Activated CD4-positive, alpha-beta T cell treated with anti-CD3 and anti-CD28 coated beads for 36 hours (primary cell): ENCODE results near the gene IQCN. TPM values are rescaled to one million over a fixed set of nuclear protein-coding genes. Genes with fewer than 3 reads are reported as not detected.

Experiments
- ATAC-seq: fragments of 200-7000 bp; cut with Tn5 transposase; one replicate; pipeline ENCODE4 v1.10.0; 2021; ENCODE audit warnings: mild to moderate bottlenecking, moderate library complexity
- CTCF ChIA-PET: fragments of 350-600 bp; sonication (Branson Sonifier 250); formaldehyde crosslinking; loops from one replicate; lab custom pipeline; 2021; ENCODE audit warnings: antibody characterized with exemption; lab: Charles Lee
- POLR2A ChIA-PET: fragments of 350-600 bp; sonication (Branson Sonifier 250); formaldehyde crosslinking; loops from one replicate; lab custom pipeline; 2021; ENCODE audit warnings: antibody characterized with exemption, inconsistent platforms; lab: Charles Lee
- DNase-seq: peaks from one replicate; pipeline ENCODE4 v3.0.0-alpha.2; 2020
- H3K27ac Mint-ChIP-seq: one replicate; pipeline ENCODE4 v1.8.0; 2021; ENCODE audit warnings: mixed read lengths
- H3K27me3 Mint-ChIP-seq: one replicate; pipeline ENCODE4 v1.8.0; 2021; ENCODE audit warnings: mixed read lengths
- H3K36me3 Mint-ChIP-seq: one replicate; pipeline ENCODE4 v1.8.0; 2021; ENCODE audit warnings: low read depth, mixed read lengths
- H3K4me1 Mint-ChIP-seq: one replicate; pipeline ENCODE4 v1.8.0; 2021; ENCODE audit warnings: mixed read lengths
- H3K4me3 Mint-ChIP-seq: one replicate; pipeline ENCODE4 v1.8.0; 2021; ENCODE audit warnings: mild to moderate bottlenecking, moderate library complexity, mixed read lengths
- H3K9me3 Mint-ChIP-seq: one replicate; pipeline ENCODE4 v1.8.0; 2021; ENCODE audit warnings: low read depth, mixed read lengths
- intact Hi-C, 2 experiments: fragments of 100-400 bp; cut with DNase I in 1 of 2; cut with micrococcal nuclease in 1 of 2; formaldehyde crosslinking; loops; one replicate each; pipeline versions ENCODE4 v1.14.2 to v1.15.1; 2022 to 2024; cut with DNase I, micrococcal nuclease
- total RNA-seq, 2 experiments: library from RNA; stranded (reverse); gene quantifications; one replicate each; pipeline ENCODE4 v1.2.3, GENCODE V29; 2021

IQCN gene
- total RNA-seq, 2 experiments from 2014 or later: 0.40 to 0.43 TPM

DNA sequence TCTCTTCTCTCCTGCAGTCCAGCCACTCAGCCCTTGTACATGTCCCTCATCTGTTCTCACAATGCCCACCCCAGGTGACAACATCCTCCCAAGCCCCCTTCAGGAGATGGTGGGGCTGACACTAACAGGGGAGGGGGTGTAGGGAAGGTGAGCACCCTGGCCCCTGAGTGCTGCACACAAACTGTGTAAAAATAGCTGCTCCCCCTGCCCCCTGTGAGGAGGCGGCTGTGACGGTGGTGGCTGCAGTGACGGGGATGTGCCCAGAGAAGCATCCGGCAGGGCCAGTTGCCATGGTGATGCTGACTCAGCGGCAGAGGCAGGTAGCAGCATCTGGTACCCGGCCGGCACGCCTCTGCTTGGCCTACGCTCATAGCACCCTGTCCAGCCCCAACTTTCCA is 20.2 kb upstream of the IQCN start:
- intact Hi-C loops: loop anchor here (1.0 to 5.0 kb wide), 5 partner anchors 10 to 738 kb away; partner anchors contain the start of genes ARMC6 (in 1 of the 2), SSBP4 (in 1 of the 2) and SUGP2 (in 1 of the 2)
- H3K4me3 Mint-ChIP-seq: peak overlapping the region; percentile 87
- CTCF ChIA-PET: interaction anchor here (0.6 to 1.0 kb wide), 3 partner anchors 31 to 244 kb away, joined by 3 to 5 read pairs (median 3); no protein-coding TSS in a partner anchor

DNA sequence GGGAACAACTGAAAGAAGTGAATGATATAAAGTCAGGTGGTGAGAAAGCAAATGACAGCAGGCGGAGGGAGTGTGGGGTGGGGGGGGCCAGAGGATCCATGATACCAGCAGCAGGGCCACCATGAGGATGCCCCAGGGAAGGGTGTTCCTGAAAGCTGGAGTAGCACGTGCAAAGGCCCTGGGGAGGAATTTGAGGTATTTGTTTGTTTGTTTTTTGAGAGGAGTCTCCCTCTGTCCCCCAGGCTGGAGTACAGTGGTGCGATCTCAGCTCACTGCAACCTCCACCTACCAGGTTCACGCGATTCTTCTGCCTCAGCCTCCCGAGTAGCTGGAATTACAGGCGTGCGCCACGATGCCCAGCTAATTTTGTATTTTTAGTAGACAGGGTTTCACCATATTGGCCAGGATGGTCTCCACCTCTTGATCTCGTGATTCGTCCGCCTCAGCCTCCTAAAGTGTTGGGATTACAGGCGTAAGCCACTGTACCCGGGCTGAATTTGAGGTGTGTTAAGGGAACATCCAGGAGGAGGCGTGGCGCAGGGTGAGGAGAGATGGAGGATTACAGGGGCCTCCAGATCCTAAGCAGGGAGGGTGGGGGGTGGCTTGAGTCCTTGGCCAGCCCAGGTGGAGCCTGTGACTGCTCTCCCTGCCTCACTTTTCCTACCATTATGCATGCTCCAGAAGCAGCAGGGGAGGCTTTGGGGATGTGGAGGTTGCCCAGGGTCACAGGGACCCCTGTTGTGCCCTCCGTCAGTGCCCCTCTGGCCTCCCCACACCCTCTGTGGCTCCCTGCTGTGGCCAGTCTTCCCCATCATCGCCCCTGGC is 19.6 kb upstream of the IQCN start:
- Mint-ChIP-seq H3K27me3 (no peaks in the 10 kb centered on the region), H3K4me3 (peak overlapping the region; percentile 87), H3K9me3 (peaks cover 2% of the 10 kb centered on the region), H3K36me3 (peaks cover 8% of the 10 kb centered on the region), H3K27ac (peak overlapping the region; percentile 99), H3K4me1 (peaks cover 67% of the 10 kb centered on the region)
- ChIA-PET CTCF (interaction anchor here (1.0 to 2.6 kb wide), 3 partner anchors 14 to 35 kb away, joined by 3 to 18 read pairs (median 7); partner anchors contain the start of gene LSM4), POLR2A (interaction anchor here (0.7 to 6.5 kb wide), 7 partner anchors 9 to 29 kb away, joined by 3 to 291 read pairs (median 6); partner anchors contain the start of genes JUND and LSM4)
- ATAC-seq (no peak), DNase-seq (no peak)
- intact Hi-C loops: loop anchor here (1.0 to 5.0 kb wide), 6 partner anchors 10 to 738 kb away; partner anchors contain the start of genes ARMC6 (in 1 of the 2), SSBP4 (in 1 of the 2) and SUGP2 (in 1 of the 2)

More for the DNA sequence above, 20.2 kb upstream of the IQCN start:
- POLR2A ChIA-PET: interaction anchor here (0.5 to 6.5 kb wide), 3 partner anchors 10 to 32 kb away, joined by 3 to 291 read pairs (median 3); partner anchors contain the start of gene JUND
- peak overlapping the region; percentile 99 for H3K27ac Mint-ChIP-seq
- H3K27me3 Mint-ChIP-seq: no peaks in the 10 kb centered on the region
- DNase-seq: peak; percentile 98
- peaks cover 2% of the 10 kb centered on the region for H3K9me3 Mint-ChIP-seq
- peaks cover 69% of the 10 kb centered on the region for H3K4me1 Mint-ChIP-seq
- peak; percentile 30 for ATAC-seq
- peaks cover 8% of the 10 kb centered on the region for H3K36me3 Mint-ChIP-seq

DNA sequence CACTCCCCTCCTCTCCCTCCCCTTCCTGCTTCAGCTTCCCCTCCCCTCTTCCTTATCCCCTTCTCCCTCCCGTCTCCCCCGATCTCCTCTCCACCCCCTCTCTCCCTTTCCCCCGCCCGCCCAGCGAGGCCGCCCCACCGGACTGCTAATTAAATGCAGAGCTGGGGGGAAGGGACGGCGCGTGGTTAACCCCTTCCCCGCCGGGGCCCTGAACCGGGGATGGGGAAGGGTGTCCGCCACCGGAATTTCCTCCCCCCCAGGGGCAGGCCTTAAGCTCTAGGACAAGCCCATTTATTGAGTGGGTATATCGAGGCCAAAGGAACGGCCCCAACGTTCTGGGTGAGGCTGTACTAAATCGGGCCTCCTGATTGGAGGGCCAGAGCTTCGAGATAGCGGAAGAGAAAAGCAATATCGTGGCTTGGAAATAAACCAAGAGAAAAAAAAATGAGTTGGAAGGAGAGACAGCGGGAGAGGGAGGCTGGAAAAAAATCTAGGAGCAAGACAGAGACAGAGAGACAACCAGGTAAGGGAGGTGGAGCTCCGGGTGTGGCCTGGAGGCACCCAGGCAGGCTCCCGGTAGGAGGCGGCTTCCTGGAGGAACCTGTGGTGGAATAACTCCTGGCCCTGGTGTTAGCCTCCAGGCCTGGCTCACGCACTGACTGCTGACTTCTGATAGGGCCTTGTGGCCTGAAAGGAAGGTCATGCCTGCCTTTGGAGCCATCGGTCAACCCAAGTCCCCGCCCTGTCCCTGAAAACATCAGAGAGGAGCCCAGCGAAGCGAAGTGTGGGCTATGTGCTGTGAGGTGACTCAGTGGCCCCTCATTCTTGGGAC is 18.8 kb upstream of the IQCN start:
- intact Hi-C loops: loop anchor here (1.0 to 5.0 kb wide), 6 partner anchors 14 to 739 kb away; partner anchors contain the start of genes ARMC6 (in 1 of the 2), LSM4 (in 1 of the 2), SSBP4 (in 1 of the 2) and SUGP2 (in 1 of the 2)
- DNase-seq: peak; percentile 81
- Mint-ChIP-seq H3K4me3 (peak overlapping the region; percentile 87), H3K27ac (peak overlapping the region; percentile 99), H3K36me3 (peaks cover 8% of the 10 kb centered on the region), H3K4me1 (peaks cover 65% of the 10 kb centered on the region), H3K27me3 (no peaks in the 10 kb centered on the region), H3K9me3 (peaks cover 2% of the 10 kb centered on the region)
- CTCF ChIA-PET: interaction anchor here (0.7 to 2.6 kb wide), 8 partner anchors 10 to 36 kb away, joined by 3 to 18 read pairs (median 8); partner anchors contain the start of genes JUND and LSM4
- peak; percentile 20 for ATAC-seq
- POLR2A ChIA-PET: interaction anchor here (0.7 to 6.5 kb wide), 6 partner anchors 8 to 29 kb away, joined by 3 to 291 read pairs (median 10); partner anchors contain the start of genes JUND and LSM4

DNA sequence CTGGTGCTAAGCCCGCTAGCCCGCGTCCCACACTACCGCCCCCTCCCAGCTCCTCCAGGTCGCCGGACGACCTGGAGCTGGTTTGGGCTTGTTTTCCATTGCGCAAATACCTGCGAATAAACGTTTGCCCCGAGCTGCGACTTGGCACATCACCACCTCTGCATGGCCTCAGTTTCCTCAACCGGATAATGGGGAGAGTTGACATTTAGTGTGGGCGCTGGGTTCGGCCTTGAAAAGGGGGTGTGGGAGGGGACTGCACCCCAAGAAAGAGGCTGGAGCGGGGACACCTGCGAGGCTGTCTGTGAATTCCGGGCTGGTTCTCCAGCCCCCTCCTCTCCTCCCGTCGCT is 18.2 kb upstream of the IQCN start:
- intact Hi-C loops: loop anchor here (1.0 to 5.0 kb wide), 6 partner anchors 14 to 740 kb away; partner anchors contain the start of genes ARMC6 (in 1 of the 2), LSM4 (in 1 of the 2), SSBP4 (in 1 of the 2) and SUGP2 (in 1 of the 2)
- ChIA-PET POLR2A (interaction anchor here (0.7 to 6.5 kb wide), 6 partner anchors 8 to 30 kb away, joined by 3 to 291 read pairs (median 10); partner anchors contain the start of genes JUND and LSM4), CTCF (interaction anchor here (0.5 to 2.6 kb wide), 9 partner anchors 10 to 158 kb away, joined by 3 to 18 read pairs (median 7); partner anchors contain the start of genes JUND and LSM4)
- ATAC-seq: peak; percentile 0
- H3K9me3 Mint-ChIP-seq: peaks cover 2% of the 10 kb centered on the region
- peak; percentile 68 for DNase-seq
- peak overlapping the region; percentile 99 for H3K27ac Mint-ChIP-seq
- peaks cover 8% of the 10 kb centered on the region for H3K36me3 Mint-ChIP-seq
- peaks cover 62% of the 10 kb centered on the region for H3K4me1 Mint-ChIP-seq
- H3K27me3 Mint-ChIP-seq: no peaks in the 10 kb centered on the region
- H3K4me3 Mint-ChIP-seq: peak overlapping the region; percentile 87

DNA sequence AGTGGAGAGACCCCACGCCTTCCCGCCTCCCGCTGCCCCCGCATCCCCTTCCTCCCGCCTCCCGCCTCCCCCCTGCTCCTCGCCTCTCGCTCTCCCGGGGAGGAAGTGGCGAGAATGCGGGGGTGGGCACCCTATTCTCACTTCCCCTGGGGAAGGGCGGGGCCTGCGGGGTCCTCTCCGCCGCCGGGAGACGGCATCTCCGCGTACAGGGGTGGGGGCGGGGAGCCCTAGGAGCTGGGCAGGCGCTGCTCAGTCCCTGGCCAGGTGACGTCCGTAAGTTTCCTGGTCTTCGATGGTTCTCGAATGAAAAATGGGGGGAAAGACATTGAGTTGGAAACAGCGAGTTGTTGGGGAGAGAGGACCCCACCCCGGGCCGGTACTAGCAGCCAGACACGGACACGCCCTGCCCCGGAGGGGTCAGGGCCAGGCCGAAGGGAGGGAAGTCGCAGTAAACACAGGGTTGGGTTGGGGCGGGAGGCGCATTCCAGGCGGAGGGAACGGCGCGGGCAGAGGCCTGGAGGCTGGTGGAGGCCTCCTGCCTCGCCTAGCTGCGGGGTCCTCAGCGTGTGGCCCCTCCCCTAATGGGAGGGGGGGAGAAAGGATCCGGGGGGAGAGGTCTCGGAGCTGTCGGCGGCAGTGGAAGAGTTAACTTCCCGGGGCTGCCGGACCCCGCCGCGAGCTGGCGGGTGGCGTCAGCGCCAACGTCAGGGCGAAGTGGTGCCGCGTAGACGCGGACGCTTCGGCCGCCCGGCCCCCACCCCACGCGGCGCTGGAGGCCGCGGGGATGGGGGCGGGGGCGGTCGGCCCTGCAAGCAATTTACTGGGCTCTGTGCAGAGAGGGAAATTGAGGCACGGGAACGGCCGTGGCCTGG is 17.6 kb upstream of the IQCN start:
- H3K36me3 Mint-ChIP-seq: peaks cover 8% of the 10 kb centered on the region
- DNase-seq: peak; percentile 96
- peaks cover 63% of the 10 kb centered on the region for H3K4me1 Mint-ChIP-seq
- ChIA-PET POLR2A (interaction anchor here (0.7 to 6.5 kb wide), 6 partner anchors 11 to 36 kb away, joined by 3 to 291 read pairs (median 10); partner anchors contain the start of genes JUND and LSM4), CTCF (interaction anchor here (0.5 to 2.6 kb wide), 7 partner anchors 11 to 159 kb away, joined by 3 to 18 read pairs (median 10); partner anchors contain the start of gene JUND)
- intact Hi-C loops: loop anchor here (1.0 to 5.0 kb wide), 6 partner anchors 13 to 740 kb away; partner anchors contain the start of genes ARMC6 (in 1 of the 2), LSM4 (in 1 of the 2), SSBP4 (in 1 of the 2) and SUGP2 (in 1 of the 2)
- peak overlapping the region; percentile 87 for H3K4me3 Mint-ChIP-seq
- peak overlapping the region; percentile 99 for H3K27ac Mint-ChIP-seq
- peak; percentile 38 for ATAC-seq
- peaks cover 2% of the 10 kb centered on the region for H3K9me3 Mint-ChIP-seq
- no peaks in the 10 kb centered on the region for H3K27me3 Mint-ChIP-seq

DNA sequence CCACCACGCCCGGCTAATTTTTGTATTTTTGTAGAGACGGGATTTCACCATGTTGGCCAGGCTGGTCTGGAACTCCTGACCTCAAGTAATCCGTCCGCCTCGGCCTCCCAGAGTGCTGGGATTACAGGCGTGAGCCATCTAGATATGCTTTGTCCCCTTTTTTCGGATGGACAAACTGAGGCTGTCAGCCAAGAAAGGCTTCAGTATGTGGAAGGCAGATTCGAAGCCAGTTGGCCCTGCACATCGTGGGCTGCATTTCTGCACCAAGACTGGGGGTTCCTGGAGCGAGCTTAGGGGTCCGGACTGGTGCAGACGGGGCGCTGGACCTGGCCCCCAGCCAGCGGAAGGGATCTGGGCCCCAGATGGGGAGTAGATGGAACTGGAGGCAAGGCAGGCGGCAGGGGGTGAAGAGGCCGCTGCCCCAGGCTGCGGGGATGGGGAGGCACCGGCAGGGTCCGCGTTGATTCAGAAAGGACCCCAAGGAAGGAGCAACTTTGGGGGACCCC is 16.8 kb upstream of the IQCN start:
- ChIA-PET POLR2A (interaction anchor here (0.8 to 6.5 kb wide), 5 partner anchors 11 to 298 kb away, joined by 3 to 291 read pairs (median 3); partner anchors contain the start of gene JUND), CTCF (interaction anchor here (0.7 to 2.2 kb wide), 5 partner anchors 12 to 32 kb away, joined by 3 to 11 read pairs (median 4); partner anchors contain the start of gene LSM4)
- Mint-ChIP-seq H3K9me3 (peaks cover 3% of the 10 kb centered on the region), H3K27ac (peak overlapping the region; percentile 99), H3K27me3 (no peaks in the 10 kb centered on the region), H3K36me3 (peaks cover 11% of the 10 kb centered on the region), H3K4me3 (peak overlapping the region; percentile 87), H3K4me1 (peaks cover 70% of the 10 kb centered on the region)
- intact Hi-C loops: loop anchor here in 1 of 2 experiments (5.0 kb wide), 4 partner anchors 126 to 741 kb away; partner anchors contain the start of genes ARMC6, SSBP4 and SUGP2
- no peak for DNase-seq
- ATAC-seq: peak; percentile 1

DNA sequence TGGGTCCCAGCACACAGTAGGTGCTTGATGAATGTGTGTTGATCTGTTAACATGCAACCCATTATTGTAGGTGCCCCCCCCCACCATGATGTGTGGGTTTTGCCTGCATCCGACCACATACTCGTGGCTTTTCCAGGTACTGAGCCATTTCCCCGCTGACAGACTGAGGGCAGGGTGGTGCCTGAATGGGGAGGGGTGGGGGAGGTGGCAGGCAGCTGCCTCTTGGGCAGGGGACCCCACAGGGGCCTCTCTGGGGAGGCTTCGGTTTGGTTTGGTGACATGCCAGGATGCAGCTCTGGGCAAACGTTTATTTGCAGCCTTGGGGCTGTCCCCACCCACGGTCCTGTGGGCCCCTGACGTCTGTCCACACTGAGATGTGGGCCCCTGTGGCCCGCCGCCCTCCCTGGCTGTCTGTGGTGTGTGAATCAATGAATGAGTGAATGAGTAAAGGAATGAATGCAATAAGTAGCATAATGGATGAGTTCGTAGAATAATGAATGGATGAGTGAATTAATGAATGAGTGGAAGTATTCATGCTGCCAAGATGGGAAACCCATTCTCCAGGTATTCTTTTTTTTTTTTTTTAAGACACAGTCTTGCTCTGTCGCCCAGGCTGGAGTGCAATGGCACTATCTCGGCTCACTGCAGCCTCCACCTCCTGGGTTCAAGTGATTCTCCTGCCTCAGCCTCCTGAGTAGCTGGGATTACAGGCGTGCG is 16.2 kb upstream of the IQCN start:
- intact Hi-C loops: loop anchor here (1.0 to 5.0 kb wide), 8 partner anchors 8 to 742 kb away; partner anchors contain the start of genes ARMC6 (in 1 of the 2), JUND (in 1 of the 2), SSBP4 (in 1 of the 2) and SUGP2 (in 1 of the 2)
- H3K4me1 Mint-ChIP-seq: peaks cover 72% of the 10 kb centered on the region
- H3K27ac Mint-ChIP-seq: peak overlapping the region; percentile 99
- peaks cover 5% of the 10 kb centered on the region for H3K9me3 Mint-ChIP-seq
- DNase-seq (peak; percentile 98), ATAC-seq (peak; percentile 62)
- peak overlapping the region; percentile 87 for H3K4me3 Mint-ChIP-seq
- POLR2A ChIA-PET: interaction anchor here (0.6 to 6.5 kb wide), 4 partner anchors 10 to 299 kb away, joined by 3 to 291 read pairs (median 10); partner anchors contain the start of gene JUND
- no peaks in the 10 kb centered on the region for H3K27me3 Mint-ChIP-seq
- CTCF ChIA-PET: interaction anchor here (0.7 to 1.4 kb wide), 4 partner anchors 9 to 32 kb away, joined by 3 to 8 read pairs (median 4); partner anchors contain the start of genes JUND and LSM4
- H3K36me3 Mint-ChIP-seq: peaks cover 10% of the 10 kb centered on the region

DNA sequence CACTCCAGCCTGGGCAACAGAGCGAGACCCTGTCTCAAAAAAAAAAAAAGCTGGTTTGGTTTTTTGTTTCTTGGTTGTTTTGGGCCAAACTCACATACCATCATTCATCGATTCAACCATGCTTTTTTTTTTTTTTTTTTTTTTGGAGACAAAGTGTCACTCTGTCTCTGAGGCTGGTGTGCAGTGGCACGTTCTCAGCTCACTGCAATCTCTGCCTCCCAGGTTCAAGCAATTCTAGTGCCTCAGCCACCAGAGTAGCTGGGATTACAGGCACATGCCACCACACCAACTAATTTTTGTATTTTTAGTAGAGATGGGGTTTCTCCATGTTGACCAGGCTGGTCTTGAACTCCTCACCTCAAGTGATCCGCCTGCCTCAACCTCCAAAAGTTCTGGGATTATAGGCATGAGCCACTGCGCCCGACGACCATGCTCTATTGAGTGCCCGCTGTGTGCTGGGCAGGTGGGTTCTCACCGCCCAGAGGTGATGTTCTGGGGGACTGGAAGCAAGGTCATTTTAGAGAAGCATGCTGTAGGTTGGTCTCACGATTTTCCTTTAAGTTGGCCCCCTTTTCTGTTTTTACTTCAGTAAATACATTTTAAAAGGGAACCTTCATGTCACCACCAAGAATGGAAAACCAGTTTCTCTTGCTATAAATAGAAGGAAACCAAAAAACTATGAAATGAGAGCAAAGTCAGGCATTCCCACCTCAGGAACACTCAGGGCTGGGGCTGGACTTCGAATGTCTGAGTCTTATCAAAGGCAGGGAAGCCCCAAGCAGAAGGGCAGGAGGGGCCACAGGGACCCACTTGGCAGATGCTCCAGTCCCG is 15.4 kb upstream of the IQCN start:
- peaks cover 73% of the 10 kb centered on the region for H3K4me1 Mint-ChIP-seq
- peak overlapping the region; percentile 87 for H3K4me3 Mint-ChIP-seq
- H3K36me3 Mint-ChIP-seq: peaks cover 14% of the 10 kb centered on the region
- ATAC-seq (no peak), DNase-seq (peak; percentile 51)
- peak overlapping the region; percentile 99 for H3K27ac Mint-ChIP-seq
- H3K9me3 Mint-ChIP-seq: peaks cover 5% of the 10 kb centered on the region
- ChIA-PET POLR2A (interaction anchor here (0.6 to 6.5 kb wide), 4 partner anchors 10 to 299 kb away, joined by 3 to 291 read pairs (median 10); partner anchors contain the start of gene JUND), CTCF (interaction anchor here (0.6 to 1.7 kb wide), 4 partner anchors 8 to 10 kb away, joined by 3 to 8 read pairs (median 5); partner anchors contain the start of gene JUND)
- H3K27me3 Mint-ChIP-seq: no peaks in the 10 kb centered on the region
- intact Hi-C loops: loop anchor here (1.0 to 5.0 kb wide), 8 partner anchors 7 to 743 kb away; partner anchors contain the start of genes ARMC6 (in 1 of the 2), JUND (in 1 of the 2), SSBP4 (in 1 of the 2) and SUGP2 (in 1 of the 2)
